Gastroesophageal sphincter (tissue), 4 donors: ENCODE measurements around the gene CSGALNACT2. TPM values are rescaled to one million over a fixed set of nuclear protein-coding genes. Genes with fewer than 3 reads are reported as not detected.

Source experiments
- ATAC-seq: fragments of 150-250 bp; one replicate; pipeline ENCODE4 v1.9.1; 2016; ENCODE audit warnings: mild to moderate bottlenecking, moderate library complexity
- H3K27ac ChIP-seq, 4 donors: fragments of 200-600 bp; sonication (generic) in 3 of 4; 1 replicate in 3 of 4; 2 replicates in 1 of 4; pipeline ENCODE4 v1.5.1; 2016 to 2019
- H3K27me3 ChIP-seq: fragments of 200-600 bp; sonication (generic); one replicate; pipeline ENCODE4 v1.5.1; 2019
- H3K36me3 ChIP-seq, 2 donors: fragments of 200-600 bp; sonication (generic); one replicate each; pipeline ENCODE4 v1.5.1; 2019; ENCODE audit warnings: control low read depth in 1 of 2
- H3K4me1 ChIP-seq, 3 donors: fragments of 200-600 bp; sonication (generic); 1 replicate in 2 of 3; 2 replicates in 1 of 3; pipeline ENCODE4 v1.5.1; 2016 to 2019; ENCODE audit warnings: control low read depth in 2 of 3
- H3K4me3 ChIP-seq, 2 donors: fragments of 200-600 bp; sonication (generic); one replicate each; pipeline ENCODE4 v1.5.1; 2019; ENCODE audit warnings: mild to moderate bottlenecking in 1 of 2, moderate library complexity in 1 of 2
- H3K9me3 ChIP-seq, 3 donors: fragments of 200-600 bp; sonication (generic); one replicate each; pipeline ENCODE4 v1.5.1; 2017 to 2019; ENCODE audit warnings: control low read depth in 2 of 3
- EP300 ChIP-seq: sonication (generic); formaldehyde crosslinking; IDR thresholded peaks from one replicate; pipeline ENCODE4 v1.6.1; 2017; ENCODE audit warnings: antibody characterized with exemption, mild to moderate bottlenecking
- POLR2A ChIP-seq, 2 donors: fragments of 450-650 bp; IDR thresholded peaks; one replicate each; pipeline ENCODE4 v1.6.1; 2017; ENCODE audit warnings: antibody characterized with exemption in 2 of 2, mild to moderate bottlenecking in 2 of 2, moderate library complexity in 1 of 2
- POLR2AphosphoS5 ChIP-seq: sonication (generic); formaldehyde crosslinking; IDR thresholded peaks from one replicate; pipeline ENCODE4 v1.6.1; 2017; ENCODE audit warnings: antibody characterized with exemption
- WGBS, 2 donors: methylation state at CpG; one replicate each; pipeline ENCODE4 v1.1.5; 2018; ENCODE audit warnings: low coverage in 1 of 2; 5-methylcytosine and 5-hydroxymethylcytosine counted together
- total RNA-seq, 4 donors: library from RNA; depleted of rRNA; stranded (reverse); fragments of >200 nt; gene quantifications; one replicate each; pipeline ENCODE4 v1.1.0, GENCODE V29; 2016
- TF ChIP-seq, protein P1 (sequence below), 4 experiments: fragments of 200-600 bp in 2 of 4; fragments of 450-650 bp in 2 of 4; sonication (generic) in 1 of 4; IDR thresholded peaks; one replicate each; pipeline ENCODE4 v1.5.1; 2017 to 2019; ENCODE audit warnings: antibody characterized with exemption in 4 of 4, mild to moderate bottlenecking in 2 of 4, moderate library complexity in 2 of 4

CSGALNACT2 gene
- total RNA-seq, 4 donors from 2014 or later, result 28.4 to 37.4 (median 32.7) TPM

DNA sequence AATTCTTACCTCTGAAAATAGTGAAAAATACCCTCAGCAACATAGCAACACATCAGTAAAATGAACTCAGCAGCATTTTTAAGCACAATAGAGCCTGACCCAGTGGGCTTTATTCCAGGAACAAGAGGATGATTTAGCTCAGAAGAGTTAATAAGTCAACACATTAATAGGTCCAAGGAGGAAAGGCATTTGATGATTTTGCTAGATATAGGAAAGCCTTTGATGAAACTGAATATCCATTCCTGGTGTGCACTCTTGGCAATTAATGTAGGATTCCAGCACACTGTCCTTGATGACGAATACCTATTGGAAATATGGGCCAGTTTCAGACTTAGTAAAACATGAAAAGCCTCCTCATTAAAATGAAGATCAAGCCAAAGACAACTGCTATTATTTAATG is 86.1 kb downstream of the CSGALNACT2 start:
- no peak overlapping the region for H3K27ac ChIP-seq
- WGBS, 2 donors, result 50 to 64% methylated on average over 1 of the region's 1 CpG
- H3K4me1 ChIP-seq, result peaks cover 0 to 9% (median 5%) of the 10 kb centered on the region in 3 donors
- no peak for ATAC-seq
- H3K27me3 ChIP-seq, result peaks cover 48% of the 10 kb centered on the region
- H3K9me3 ChIP-seq, result no peaks in the 10 kb centered on the region
- TF ChIP-seq EP300 (no peak), POLR2A (IDR thresholded peaks at IDR 0.05) (no peak), POLR2AphosphoS5 (no peak)
- TF ChIP-seq, protein P1, sequence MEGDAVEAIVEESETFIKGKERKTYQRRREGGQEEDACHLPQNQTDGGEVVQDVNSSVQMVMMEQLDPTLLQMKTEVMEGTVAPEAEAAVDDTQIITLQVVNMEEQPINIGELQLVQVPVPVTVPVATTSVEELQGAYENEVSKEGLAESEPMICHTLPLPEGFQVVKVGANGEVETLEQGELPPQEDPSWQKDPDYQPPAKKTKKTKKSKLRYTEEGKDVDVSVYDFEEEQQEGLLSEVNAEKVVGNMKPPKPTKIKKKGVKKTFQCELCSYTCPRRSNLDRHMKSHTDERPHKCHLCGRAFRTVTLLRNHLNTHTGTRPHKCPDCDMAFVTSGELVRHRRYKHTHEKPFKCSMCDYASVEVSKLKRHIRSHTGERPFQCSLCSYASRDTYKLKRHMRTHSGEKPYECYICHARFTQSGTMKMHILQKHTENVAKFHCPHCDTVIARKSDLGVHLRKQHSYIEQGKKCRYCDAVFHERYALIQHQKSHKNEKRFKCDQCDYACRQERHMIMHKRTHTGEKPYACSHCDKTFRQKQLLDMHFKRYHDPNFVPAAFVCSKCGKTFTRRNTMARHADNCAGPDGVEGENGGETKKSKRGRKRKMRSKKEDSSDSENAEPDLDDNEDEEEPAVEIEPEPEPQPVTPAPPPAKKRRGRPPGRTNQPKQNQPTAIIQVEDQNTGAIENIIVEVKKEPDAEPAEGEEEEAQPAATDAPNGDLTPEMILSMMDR (IDR thresholded peaks at IDR 0.05), result no peak
- no peak overlapping the region for H3K4me3 ChIP-seq
- no peaks in the 10 kb centered on the region for H3K36me3 ChIP-seq

DNA sequence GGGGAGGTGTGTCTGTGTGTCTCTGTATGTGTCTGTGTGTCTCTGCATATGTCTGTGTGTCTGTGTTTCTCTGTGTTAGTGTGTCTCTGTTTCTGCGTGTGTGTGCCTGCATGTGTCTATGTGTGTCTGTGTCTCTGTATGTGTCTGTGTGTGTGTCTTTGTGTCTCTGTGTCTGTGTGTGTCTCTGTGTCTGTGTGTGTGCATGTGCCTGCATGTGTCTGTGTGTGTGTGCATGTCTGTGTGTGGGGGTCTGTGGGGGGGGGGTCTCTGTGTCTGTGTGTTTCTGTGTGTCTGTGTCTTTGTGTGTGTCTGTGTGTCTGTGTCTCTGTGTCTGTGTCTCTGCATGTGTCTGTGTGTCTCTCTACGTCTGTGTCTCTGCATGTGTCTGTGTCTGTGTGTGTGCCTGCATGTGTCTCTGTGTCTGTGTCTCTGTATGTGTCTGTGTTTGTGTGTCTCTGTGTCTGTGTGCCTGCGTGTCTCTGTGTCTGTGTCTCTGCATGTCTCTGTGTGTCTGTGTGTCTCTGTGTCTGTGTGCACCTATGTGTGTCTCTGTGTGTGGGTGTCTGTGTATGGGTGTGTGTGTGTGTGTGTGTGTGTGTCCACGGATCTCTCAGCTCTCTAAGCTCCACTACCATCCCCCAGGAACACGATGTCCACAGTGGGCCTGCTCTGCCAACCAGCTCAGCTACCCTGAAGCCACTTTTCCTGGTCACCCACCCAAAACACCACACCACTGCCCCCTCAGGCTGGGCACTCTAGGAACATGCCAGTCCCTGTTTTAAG is 87.0 kb downstream of the CSGALNACT2 start:
- WGBS, 2 donors, result 68% methylated on average over 3 of the region's 5 CpGs
- Histone ChIP-seq H3K9me3 (no peaks in the 10 kb centered on the region), H3K4me1 (peaks cover 0 to 18% (median 9%) of the 10 kb centered on the region in 3 donors), H3K27me3 (peaks cover 48% of the 10 kb centered on the region), H3K36me3 (no peaks in the 10 kb centered on the region), H3K4me3 (no peak overlapping the region), H3K27ac (no peak overlapping the region)
- no peak for ATAC-seq
- TF ChIP-seq EP300, result no peak
- TF ChIP-seq POLR2AphosphoS5, result no peak
- no peak for TF ChIP-seq POLR2A (IDR thresholded peaks at IDR 0.05)
- TF ChIP-seq, protein P1 (IDR thresholded peaks at IDR 0.05), result no peak

DNA sequence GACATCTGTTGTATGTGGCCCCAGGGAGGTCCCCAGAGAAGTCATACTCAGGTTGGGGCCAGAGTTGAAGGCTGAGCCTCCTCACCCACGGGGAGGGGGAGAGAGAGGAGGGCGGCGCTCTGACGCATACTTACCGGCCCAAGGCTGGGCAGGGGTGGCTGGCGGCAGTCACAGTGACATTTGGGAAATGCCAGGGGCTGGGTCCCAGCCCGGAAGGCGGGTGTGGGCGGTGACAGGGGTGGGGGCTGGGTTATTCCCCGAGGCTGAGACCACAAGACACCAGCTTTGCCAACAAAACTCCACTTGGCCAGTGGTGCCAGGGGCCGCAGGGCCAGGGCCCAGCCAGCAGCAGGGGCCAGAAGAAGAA is 87.5 kb downstream of the CSGALNACT2 start:
- H3K27ac ChIP-seq, result no peak overlapping the region
- no peaks in the 10 kb centered on the region for H3K36me3 ChIP-seq
- no peak overlapping the region for H3K4me3 ChIP-seq
- ATAC-seq, result no peak
- peaks cover 49% of the 10 kb centered on the region for H3K27me3 ChIP-seq
- H3K4me1 ChIP-seq, result peaks cover 0 to 20% (median 9%) of the 10 kb centered on the region in 3 donors
- H3K9me3 ChIP-seq, result no peaks in the 10 kb centered on the region
- TF ChIP-seq POLR2A (IDR thresholded peaks at IDR 0.05) (no peak), POLR2AphosphoS5 (no peak), EP300 (no peak)
- TF ChIP-seq, protein P1 (IDR thresholded peaks at IDR 0.05), result no peak
- WGBS, 2 donors, result no CpG with 5 or more reads among the region's 11 CpGs

DNA sequence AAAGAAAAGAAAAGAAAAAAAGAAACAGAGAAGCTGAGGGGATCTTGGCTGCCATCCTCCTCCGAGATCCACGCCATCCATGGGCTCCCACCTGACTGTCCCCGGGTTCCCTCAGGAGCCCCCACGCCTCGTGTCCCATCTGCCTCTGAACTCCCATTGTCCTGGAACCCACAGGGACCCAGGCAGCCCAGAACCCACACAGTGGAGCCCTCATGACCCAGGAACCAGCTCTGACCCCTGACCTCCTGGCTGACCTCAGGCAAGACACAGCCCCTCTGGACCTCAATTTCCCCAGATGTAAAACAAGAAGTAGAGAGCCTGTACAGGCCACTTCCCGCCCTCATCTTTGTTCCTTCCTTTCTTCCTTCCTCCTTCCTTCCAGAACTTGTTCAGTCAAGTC is 88.2 kb downstream of the CSGALNACT2 start:
- Histone ChIP-seq H3K9me3 (no peaks in the 10 kb centered on the region), H3K36me3 (no peaks in the 10 kb centered on the region), H3K4me1 (peaks cover 0 to 20% (median 9%) of the 10 kb centered on the region in 3 donors), H3K4me3 (no peak overlapping the region), H3K27me3 (peaks cover 49% of the 10 kb centered on the region), H3K27ac (no peak overlapping the region)
- 95% methylated on average over 4 of the region's 6 CpGs; no CpG with 5 or more reads in 1 of the 2 donors for WGBS, 2 donors
- TF ChIP-seq POLR2A (IDR thresholded peaks at IDR 0.05) (no peak), EP300 (no peak), POLR2AphosphoS5 (no peak)
- TF ChIP-seq, protein P1 (IDR thresholded peaks at IDR 0.05), result no peak
- no peak for ATAC-seq
